ENCODE measurements around the gene ZNF423. TPM values are rescaled to one million over a fixed set of nuclear protein-coding genes. Genes with fewer than 3 reads are reported as not detected.

ZNF423 gene
- total and polyA plus RNA-seq, 2 of the 13 experiments (the other 11 are each of a cell fraction or from before 2014, with no cell fraction given) = 0.07 to 0.31 TPM

DNA sequence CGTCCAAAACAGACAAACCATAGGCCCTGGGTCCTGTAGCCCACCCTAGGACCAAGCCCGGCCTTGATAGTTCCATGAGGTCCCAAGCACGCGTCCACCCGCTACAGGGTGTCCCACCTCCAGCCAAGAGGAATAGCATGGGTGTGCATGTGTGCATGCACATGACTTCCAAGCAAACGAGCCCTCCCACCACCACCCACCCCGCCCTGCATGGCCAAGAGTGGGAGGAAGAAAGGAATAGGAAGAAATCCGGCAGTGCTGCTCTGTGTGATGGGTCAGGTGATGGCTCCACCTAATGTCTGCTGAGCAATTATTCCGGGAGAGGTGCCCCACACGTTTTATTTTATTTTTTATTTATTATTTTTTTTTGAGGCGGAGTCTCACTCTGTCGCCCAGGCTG, 184.6 kb downstream of the ZNF423 start:
- no peak overlapping the region for H3K4me2 ChIP-seq (ENCODE audit: low read depth, low read length)
- ChIA-PET POLR2A (no interaction called here), CTCF (ENCODE audit: low intra/inter-chr PET ratio, low total read pairs) (no interaction called here)
- in situ Hi-C loops (cut with HindIII; ENCODE audit: extremely low pct_ligation_motif_present, low pct_unique_long_range_greater_than_20kb) (no loop called here), intact Hi-C loops (cut with micrococcal nuclease; ENCODE audit: unreplicated experiment) (no loop called here)
- no peak for DNase-seq (ENCODE audit: low spot score)
- no peak for ATAC-seq
- no peaks in the 10 kb centered on the region for H3K9me3 ChIP-seq (ENCODE audit: low read length)
- H3K27me3 ChIP-seq (ENCODE audit: control insufficient read depth in 1 of 2, insufficient read depth in 2 of 2, low read length in 2 of 2) = peaks cover 0 to 6% of the 10 kb centered on the region in 2 experiments; a peak in 3 of 5 replicates
- BruUV-seq (replicated peaks) = no TSS peak
- FAIRE-seq = no peak
- H3K36me3 ChIP-seq (replicated peaks in 1 of 2; ENCODE audit: control insufficient read depth in 1 of 2, insufficient read depth in 2 of 2, low read length in 2 of 2) = no peaks in the 10 kb centered on the region
- no peak overlapping the region for H2AFZ ChIP-seq (ENCODE audit: low read length)
- H3K4me1 ChIP-seq (ENCODE audit: insufficient read depth, low read length) = no peaks in the 10 kb centered on the region
- no peaks in the 10 kb centered on the region for H3K79me2 ChIP-seq (ENCODE audit: insufficient read depth, low read length)
- H3K4me3 ChIP-seq (replicated peaks in 1 of 3; ENCODE audit: insufficient read depth in 1 of 3, low read depth in 2 of 3, low read length in 3 of 3) = no peak overlapping the region
- no peak overlapping the region for H3K9ac ChIP-seq (ENCODE audit: insufficient read depth, low read depth, low read length)
- H3K27ac ChIP-seq (ENCODE audit: extremely low read length, insufficient read depth, low read length) = no peak overlapping the region
- 30% methylated on average over 12 of the region's 12 CpGs for WGBS (ENCODE audit: low lambda C conversion rate)
- no peaks in the 10 kb centered on the region for H4K20me1 ChIP-seq (ENCODE audit: insufficient read depth, low read length)
- TF ChIP-seq ZNF274 (CRISPR knock-in tag; IDR thresholded peaks at IDR 0.05) (no peak), ZNF256 (CRISPR knock-in tag; conservative IDR thresholded peaks at IDR 0.05) (no peak), ZNF615 (CRISPR knock-in tag; IDR thresholded peaks at IDR 0.05; ENCODE audit: borderline replicate concordance) (no peak), HHEX (CRISPR knock-in tag; IDR thresholded peaks at IDR 0.05) (no peak), ZNF44 (CRISPR knock-in tag; IDR thresholded peaks at IDR 0.05) (no peak), CAMTA2 (CRISPR knock-in tag; IDR thresholded peaks at IDR 0.05; ENCODE audit: borderline replicate concordance) (no peak), HMGXB3 (CRISPR knock-in tag; IDR thresholded peaks at IDR 0.05; ENCODE audit: borderline replicate concordance) (no peak), ZNF138 (CRISPR knock-in tag; IDR thresholded peaks at IDR 0.05; ENCODE audit: low read depth) (no peak), HIC2 (CRISPR knock-in tag; IDR thresholded peaks at IDR 0.05; ENCODE audit: low read depth) (no peak), SSRP1 (CRISPR knock-in tag; IDR thresholded peaks at IDR 0.05) (no peak), ZNF816 (CRISPR knock-in tag; IDR thresholded peaks at IDR 0.05; ENCODE audit: borderline replicate concordance) (no peak), ZNF788 (CRISPR knock-in tag; IDR thresholded peaks at IDR 0.05; ENCODE audit: borderline replicate concordance) (no peak), RXRB (CRISPR knock-in tag; IDR thresholded peaks at IDR 0.05; ENCODE audit: borderline replicate concordance) (no peak)
- TF ChIP-seq, protein P1, sequence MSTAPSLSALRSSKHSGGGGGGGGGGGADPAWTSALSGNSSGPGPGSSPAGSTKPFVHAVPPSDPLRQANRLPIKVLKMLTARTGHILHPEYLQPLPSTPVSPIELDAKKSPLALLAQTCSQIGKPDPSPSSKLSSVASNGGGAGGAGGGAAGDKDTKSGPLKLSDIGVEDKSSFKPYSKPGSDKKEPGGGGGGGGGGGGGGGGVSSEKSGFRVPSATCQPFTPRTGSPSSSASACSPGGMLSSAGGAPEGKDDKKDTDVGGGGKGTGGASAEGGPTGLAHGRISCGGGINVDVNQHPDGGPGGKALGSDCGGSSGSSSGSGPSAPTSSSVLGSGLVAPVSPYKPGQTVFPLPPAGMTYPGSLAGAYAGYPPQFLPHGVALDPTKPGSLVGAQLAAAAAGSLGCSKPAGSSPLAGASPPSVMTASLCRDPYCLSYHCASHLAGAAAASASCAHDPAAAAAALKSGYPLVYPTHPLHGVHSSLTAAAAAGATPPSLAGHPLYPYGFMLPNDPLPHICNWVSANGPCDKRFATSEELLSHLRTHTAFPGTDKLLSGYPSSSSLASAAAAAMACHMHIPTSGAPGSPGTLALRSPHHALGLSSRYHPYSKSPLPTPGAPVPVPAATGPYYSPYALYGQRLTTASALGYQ (CRISPR knock-in tag; IDR thresholded peaks at IDR 0.05) = no peak
- TF ChIP-seq, protein P2, sequence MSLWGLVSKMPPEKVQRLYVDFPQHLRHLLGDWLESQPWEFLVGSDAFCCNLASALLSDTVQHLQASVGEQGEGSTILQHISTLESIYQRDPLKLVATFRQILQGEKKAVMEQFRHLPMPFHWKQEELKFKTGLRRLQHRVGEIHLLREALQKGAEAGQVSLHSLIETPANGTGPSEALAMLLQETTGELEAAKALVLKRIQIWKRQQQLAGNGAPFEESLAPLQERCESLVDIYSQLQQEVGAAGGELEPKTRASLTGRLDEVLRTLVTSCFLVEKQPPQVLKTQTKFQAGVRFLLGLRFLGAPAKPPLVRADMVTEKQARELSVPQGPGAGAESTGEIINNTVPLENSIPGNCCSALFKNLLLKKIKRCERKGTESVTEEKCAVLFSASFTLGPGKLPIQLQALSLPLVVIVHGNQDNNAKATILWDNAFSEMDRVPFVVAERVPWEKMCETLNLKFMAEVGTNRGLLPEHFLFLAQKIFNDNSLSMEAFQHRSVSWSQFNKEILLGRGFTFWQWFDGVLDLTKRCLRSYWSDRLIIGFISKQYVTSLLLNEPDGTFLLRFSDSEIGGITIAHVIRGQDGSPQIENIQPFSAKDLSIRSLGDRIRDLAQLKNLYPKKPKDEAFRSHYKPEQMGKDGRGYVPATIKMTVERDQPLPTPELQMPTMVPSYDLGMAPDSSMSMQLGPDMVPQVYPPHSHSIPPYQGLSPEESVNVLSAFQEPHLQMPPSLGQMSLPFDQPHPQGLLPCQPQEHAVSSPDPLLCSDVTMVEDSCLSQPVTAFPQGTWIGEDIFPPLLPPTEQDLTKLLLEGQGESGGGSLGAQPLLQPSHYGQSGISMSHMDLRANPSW (CRISPR knock-in tag; IDR thresholded peaks at IDR 0.05; ENCODE audit: borderline replicate concordance) = no peak

Measured in HepG2 (cell line).